A673 (cell line): ENCODE data around the gene PRDM16. TPM values are rescaled to one million over a fixed set of nuclear protein-coding genes. Genes with fewer than 3 reads are reported as not detected.

ENCODE experiments used
- BruUV-seq: library from RNA; stranded (reverse); fragments of 400-500 nt; replicated peaks from 2 replicates; lab custom pipeline; 2021; lab: Mats Ljungman, UMichigan
- CTCF ChIA-PET: fragments of 300-600 bp; sonication (Branson Sonifier 250); formaldehyde crosslinking; loops from one replicate; lab custom pipeline; 2022; ENCODE audit warnings: antibody characterized with exemption; lab: Charles Lee
- POLR2A ChIA-PET: fragments of 300-600 bp; sonication (Branson Sonifier 250); formaldehyde crosslinking; loops from one replicate; lab custom pipeline; 2022; ENCODE audit warnings: antibody characterized with exemption; ENCODE audit not compliant: low non-redundant PET; lab: Charles Lee
- DNase-seq: peaks from one replicate; pipeline ENCODE4 v3.0.0-alpha.2; 2015; ENCODE audit warnings: low spot score
- H3K27ac ChIP-seq: fragments of 200-600 bp; sonication (generic); 2 replicates; pipeline ENCODE4 v1.5.1; 2016; ENCODE audit warnings: mixed run types, low read depth, mild to moderate bottlenecking, mixed read lengths, antibody characterized with exemption, low read length; ENCODE audit not compliant: poor library complexity, severe bottlenecking
- H3K27me3 ChIP-seq: fragments of 200-600 bp; sonication (generic); replicated peaks from 2 replicates; pipeline ENCODE4 v1.6.1; 2017; ENCODE audit warnings: mixed run types, low read depth, mild to moderate bottlenecking, mixed read lengths, antibody characterized with exemption, low read length; ENCODE audit not compliant: insufficient read depth, poor library complexity
- H3K36me3 ChIP-seq: fragments of 200-600 bp; sonication (generic); 2 replicates; pipeline ENCODE4 v1.6.1; 2016; ENCODE audit warnings: mixed run types, mild to moderate bottlenecking, mixed read lengths, antibody characterized with exemption, low read length; ENCODE audit not compliant: insufficient read depth, poor library complexity, severe bottlenecking
- H3K4me1 ChIP-seq: fragments of 200-600 bp; sonication (generic); 2 replicates; pipeline ENCODE4 v1.6.1; 2017; ENCODE audit warnings: mixed run types, mild to moderate bottlenecking, mixed read lengths, antibody characterized with exemption, low read length; ENCODE audit not compliant: insufficient read depth, poor library complexity, severe bottlenecking
- H3K4me3 ChIP-seq: fragments of 200-600 bp; sonication (generic); 2 replicates; pipeline ENCODE4 v1.5.1; 2016; ENCODE audit warnings: low read depth, mixed run types, mild to moderate bottlenecking, mixed read lengths, low read length; ENCODE audit not compliant: poor library complexity, severe bottlenecking
- H3K9me3 ChIP-seq: fragments of 200-600 bp; sonication (generic); 2 replicates; pipeline ENCODE4 v1.6.1; 2016; ENCODE audit warnings: mixed run types, low read depth, mild to moderate bottlenecking, mixed read lengths, antibody characterized with exemption, low read length; ENCODE audit not compliant: poor library complexity, severe bottlenecking
- EZH2 ChIP-seq: fragments of 200-600 bp; sonication (generic); IDR thresholded peaks from 2 replicates; pipeline ENCODE4 v1.6.1; 2017; ENCODE audit warnings: borderline replicate concordance, low read depth, mild to moderate bottlenecking, mixed read lengths, antibody characterized with exemption, low read length; ENCODE audit not compliant: poor library complexity, severe bottlenecking
- intact Hi-C: fragments of 100-400 bp; cut with micrococcal nuclease; formaldehyde crosslinking; loops from one replicate; pipeline ENCODE4 v1.10.0; 2022; ENCODE audit not compliant: unreplicated experiment
- total RNA-seq: library from RNA; stranded (reverse); gene quantifications from 2 replicates; pipeline ENCODE4 v1.2.3, GENCODE V29; 2021
- TF ChIP-seq, protein P1 (sequence below): fragments of 300-800, 200-600 bp; sonication (generic); conservative IDR thresholded peaks from 2 replicates; pipeline ENCODE4 v1.5.1; 2017; ENCODE audit warnings: low read depth, mild to moderate bottlenecking, antibody characterized with exemption, low read length, moderate library complexity, mixed read lengths

PRDM16 gene
- total RNA-seq, 1 experiment from 2014 or later: 0.49 TPM

DNA sequence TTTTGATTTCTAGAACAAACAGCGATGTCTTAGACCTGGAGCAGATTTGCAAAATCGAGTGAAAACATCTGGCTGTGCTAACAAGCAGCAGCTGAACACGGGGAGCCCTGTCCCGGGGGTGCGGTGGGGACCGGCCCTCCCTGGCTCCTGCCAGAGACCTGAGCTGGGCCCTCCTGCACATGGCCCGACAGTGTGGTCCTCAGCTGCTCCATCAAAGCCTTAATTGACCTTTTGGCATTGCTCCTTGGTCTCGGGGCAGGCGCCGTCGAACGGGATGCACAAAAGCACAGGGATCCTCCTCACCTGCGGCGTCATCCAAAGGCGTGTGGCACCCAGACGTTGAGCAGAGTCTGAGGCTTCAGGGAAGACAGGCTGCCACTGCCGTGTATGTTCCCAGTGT is 73.2 kb downstream of the PRDM16 start:
- DNase-seq: no peak
- Histone ChIP-seq H3K36me3 (no peaks in the 10 kb centered on the region), H3K9me3 (no peaks in the 10 kb centered on the region), H3K4me1 (no peaks in the 10 kb centered on the region), H3K27me3 (peaks cover 54% of the 10 kb centered on the region), H3K27ac (no peak overlapping the region), H3K4me3 (no peak overlapping the region)
- ChIA-PET CTCF (interaction anchor here (0.6 kb wide), 1 partner anchor 582 kb away, joined by 3 read pairs; no protein-coding TSS in a partner anchor), POLR2A (interaction anchor here (0.6 kb wide), 1 partner anchor 21 kb away, joined by 3 read pairs; no protein-coding TSS in a partner anchor)
- intact Hi-C loops: no loop called here
- no TSS peak for BruUV-seq
- TF ChIP-seq, protein P1, sequence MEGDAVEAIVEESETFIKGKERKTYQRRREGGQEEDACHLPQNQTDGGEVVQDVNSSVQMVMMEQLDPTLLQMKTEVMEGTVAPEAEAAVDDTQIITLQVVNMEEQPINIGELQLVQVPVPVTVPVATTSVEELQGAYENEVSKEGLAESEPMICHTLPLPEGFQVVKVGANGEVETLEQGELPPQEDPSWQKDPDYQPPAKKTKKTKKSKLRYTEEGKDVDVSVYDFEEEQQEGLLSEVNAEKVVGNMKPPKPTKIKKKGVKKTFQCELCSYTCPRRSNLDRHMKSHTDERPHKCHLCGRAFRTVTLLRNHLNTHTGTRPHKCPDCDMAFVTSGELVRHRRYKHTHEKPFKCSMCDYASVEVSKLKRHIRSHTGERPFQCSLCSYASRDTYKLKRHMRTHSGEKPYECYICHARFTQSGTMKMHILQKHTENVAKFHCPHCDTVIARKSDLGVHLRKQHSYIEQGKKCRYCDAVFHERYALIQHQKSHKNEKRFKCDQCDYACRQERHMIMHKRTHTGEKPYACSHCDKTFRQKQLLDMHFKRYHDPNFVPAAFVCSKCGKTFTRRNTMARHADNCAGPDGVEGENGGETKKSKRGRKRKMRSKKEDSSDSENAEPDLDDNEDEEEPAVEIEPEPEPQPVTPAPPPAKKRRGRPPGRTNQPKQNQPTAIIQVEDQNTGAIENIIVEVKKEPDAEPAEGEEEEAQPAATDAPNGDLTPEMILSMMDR: no peak
- TF ChIP-seq EZH2: no peak

DNA sequence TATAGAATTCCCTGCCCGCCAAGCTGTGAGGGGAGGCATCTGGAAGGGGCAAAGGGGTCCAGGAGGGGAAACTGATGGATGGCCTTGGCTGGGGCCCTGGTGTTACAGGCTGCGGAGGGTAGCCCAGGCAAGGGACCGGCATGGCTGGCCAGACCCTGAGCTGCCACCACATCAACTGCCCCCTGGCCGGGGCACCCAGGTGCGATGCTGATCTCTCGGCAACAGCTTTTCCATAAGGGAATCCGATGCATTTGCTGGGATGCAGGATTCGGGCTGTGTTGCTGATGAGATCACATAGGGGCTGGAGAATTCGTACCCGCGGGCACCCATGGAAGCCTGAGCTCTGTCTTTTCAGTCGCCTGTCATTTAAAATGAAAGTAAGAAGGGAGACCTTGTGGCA is 73.7 kb downstream of the PRDM16 start:
- intact Hi-C loops: no loop called here
- Histone ChIP-seq H3K4me3 (no peak overlapping the region), H3K27ac (no peak overlapping the region), H3K9me3 (no peaks in the 10 kb centered on the region), H3K36me3 (no peaks in the 10 kb centered on the region), H3K4me1 (no peaks in the 10 kb centered on the region), H3K27me3 (peaks cover 49% of the 10 kb centered on the region)
- TF ChIP-seq EZH2: no peak
- TF ChIP-seq, protein P1: no peak
- POLR2A ChIA-PET: no interaction called here
- CTCF ChIA-PET: no interaction called here
- DNase-seq: no peak
- no TSS peak for BruUV-seq

DNA sequence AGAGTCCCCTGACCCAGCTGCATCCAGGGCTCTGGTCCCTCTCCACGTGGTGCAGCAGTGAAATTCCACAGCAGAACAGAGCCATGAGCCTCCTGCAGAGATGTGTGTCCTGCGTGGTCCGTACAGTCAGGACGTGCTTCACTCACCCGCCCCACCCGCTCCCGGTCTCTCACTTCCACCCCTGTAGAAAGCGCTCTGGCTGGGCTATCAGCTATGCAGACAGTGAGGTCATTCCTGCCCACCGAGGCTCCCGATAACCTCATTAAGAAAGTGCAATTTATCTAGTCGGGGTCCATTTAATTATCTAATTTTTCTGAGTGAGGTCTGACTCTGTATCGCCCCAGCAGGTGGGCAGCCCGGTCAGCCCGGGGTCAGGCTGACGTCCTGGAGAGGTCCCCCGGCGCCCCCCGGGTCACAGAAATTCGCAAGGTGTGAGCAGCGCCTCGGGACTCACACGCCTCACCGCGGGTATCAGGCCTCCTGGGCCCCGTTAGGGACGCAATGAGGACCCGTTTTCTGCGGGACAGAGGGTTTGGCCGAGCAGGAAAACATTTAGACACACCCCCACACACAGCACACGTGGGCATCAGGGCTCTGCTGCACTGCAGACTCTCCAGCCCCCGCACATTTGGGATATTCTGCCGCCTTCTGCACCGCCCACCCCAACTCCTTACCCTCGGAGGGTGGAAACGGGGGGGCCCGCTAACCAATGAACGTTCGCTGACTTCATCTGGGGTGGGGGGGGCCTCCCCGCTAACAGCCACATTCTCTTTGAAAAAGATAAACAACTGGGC is 76.7 kb downstream of the PRDM16 start:
- intact Hi-C loops: no loop called here
- DNase-seq: no peak
- Histone ChIP-seq H3K36me3 (no peaks in the 10 kb centered on the region), H3K9me3 (no peaks in the 10 kb centered on the region), H3K4me1 (no peaks in the 10 kb centered on the region), H3K4me3 (no peak overlapping the region), H3K27ac (no peak overlapping the region), H3K27me3 (peaks cover 25% of the 10 kb centered on the region)
- no TSS peak for BruUV-seq
- ChIA-PET CTCF (no interaction called here), POLR2A (no interaction called here)
- TF ChIP-seq, protein P1: no peak
- no peak for TF ChIP-seq EZH2
